BLaER1 treated with 17β-estradiol and CSF1 and Interleukin-3, amounts not matched to agents 10 nM and 100 nM (cell line): ENCODE measurements around the gene HLA-DPB1.
"Not testable (repeated sequence)": the region's sequence is repeated elsewhere in the genome, so short reads cannot be mapped to it uniquely, and the experiment has no call there.

Experiments used
- H3K27ac ChIP-seq, 11 experiments: shearing (Covaris generic); formaldehyde crosslinking; 2 replicates each; pipeline ENCODE4 v1.8.1; 2022
- H3K27me3 ChIP-seq, 11 experiments: shearing (Covaris generic); formaldehyde crosslinking; 2 replicates each; pipeline ENCODE4 v1.8.1; 2022
- H3K36me3 ChIP-seq, 11 experiments: shearing (Covaris generic); formaldehyde crosslinking; 2 replicates each; pipeline ENCODE4 v1.8.1; 2022
- H3K4me1 ChIP-seq, 10 experiments: shearing (Covaris generic); formaldehyde crosslinking; 2 replicates each; pipeline ENCODE4 v1.8.1; 2022
- H3K4me2 ChIP-seq, 11 experiments: shearing (Covaris generic); formaldehyde crosslinking; 2 replicates each; pipeline ENCODE4 v1.8.1; 2022
- H3K4me3 ChIP-seq, 10 experiments: shearing (Covaris generic); formaldehyde crosslinking; 2 replicates each; pipeline ENCODE4 v1.8.1; 2022
- H3K9ac ChIP-seq, 11 experiments: shearing (Covaris generic); formaldehyde crosslinking; 2 replicates each; pipeline ENCODE4 v1.8.1; 2022
- H3K9me3 ChIP-seq, 11 experiments: shearing (Covaris generic); formaldehyde crosslinking; replicated peaks in 1 of 11; 2 replicates each; pipeline ENCODE4 v1.8.1; 2022
- H4K20me1 ChIP-seq, 11 experiments: shearing (Covaris generic); formaldehyde crosslinking; 2 replicates each; pipeline ENCODE4 v1.8.1; 2022
- Cebpa-rat ChIP-seq, 11 experiments: shearing (Covaris generic); IDR thresholded peaks; 2 replicates each; pipeline ENCODE4 v1.8.1; 2022

HLA-DPB1 gene

DNA sequence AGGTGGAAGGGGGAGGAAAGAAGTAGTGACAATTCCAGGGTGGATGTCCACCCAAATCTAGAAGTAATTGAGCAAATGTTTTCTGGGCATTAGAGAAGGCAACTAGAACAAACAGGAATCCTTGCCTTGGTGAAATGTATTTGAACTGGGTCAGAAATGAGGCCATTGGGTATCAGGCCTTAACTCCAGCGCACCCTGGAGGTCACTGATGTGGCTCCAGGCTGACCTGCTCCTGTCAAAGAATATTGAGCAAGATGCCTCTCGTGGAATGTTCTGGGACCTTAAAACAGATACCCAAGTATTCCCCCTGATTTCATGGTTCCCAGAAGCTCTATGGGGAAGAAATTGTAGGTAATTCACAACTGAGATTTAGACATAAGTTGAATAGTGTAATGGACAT lies 6.9 kb downstream of the HLA-DPB1 start:
- no peak for TF ChIP-seq Cebpa-rat (IDR thresholded peaks at IDR 0.05)
- H3K27me3 ChIP-seq = no peaks in the 10 kb centered on the region
- peaks cover 46 to 69% (median 58%) of the 10 kb centered on the region in 10 experiments for H3K4me1 ChIP-seq
- H3K27ac ChIP-seq = no peak overlapping the region
- H3K4me2 ChIP-seq = peak overlapping the region; percentile 73 to 95 (median 94); a peak in 10 of 22 replicates
- no peak overlapping the region for H3K4me3 ChIP-seq
- H3K9me3 ChIP-seq = no peaks in the 10 kb centered on the region
- peaks cover 0 to 32% (median 0%) of the 10 kb centered on the region in 11 experiments; a peak in 7 of 22 replicates for H4K20me1 ChIP-seq
- H3K9ac ChIP-seq = no peak overlapping the region
- peaks cover 43 to 57% (median 47%) of the 10 kb centered on the region in 11 experiments for H3K36me3 ChIP-seq

DNA sequence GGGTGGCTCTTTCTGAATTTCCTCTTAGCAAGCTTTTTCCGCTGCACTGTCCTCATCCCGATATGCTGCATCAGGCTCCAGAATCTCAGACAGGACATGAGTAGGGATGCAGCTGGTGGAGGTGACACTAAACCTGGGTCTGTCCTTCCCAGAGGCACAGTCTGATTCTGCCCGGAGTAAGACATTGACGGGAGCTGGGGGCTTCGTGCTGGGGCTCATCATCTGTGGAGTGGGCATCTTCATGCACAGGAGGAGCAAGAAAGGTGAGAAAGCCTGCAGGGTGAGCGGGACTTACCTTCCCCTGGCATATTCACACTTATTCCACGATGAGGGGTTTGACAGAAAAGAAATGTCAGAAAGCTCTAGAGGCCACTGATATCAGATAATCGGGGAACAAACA lies 9.8 kb downstream of the HLA-DPB1 start:
- no peak for TF ChIP-seq Cebpa-rat (IDR thresholded peaks at IDR 0.05)
- Histone ChIP-seq H3K27ac (no peak overlapping the region), H3K9ac (no peak overlapping the region), H3K27me3 (no peaks in the 10 kb centered on the region), H3K36me3 (peaks cover 48 to 65% (median 56%) of the 10 kb centered on the region in 11 experiments), H3K4me1 (peaks cover 18 to 54% (median 40%) of the 10 kb centered on the region in 10 experiments), H3K4me3 (no peak overlapping the region), H4K20me1 (peaks cover 0 to 19% (median 0%) of the 10 kb centered on the region in 11 experiments; a peak in 6 of 22 replicates), H3K9me3 (no peaks in the 10 kb centered on the region), H3K4me2 (no peak overlapping the region)

DNA sequence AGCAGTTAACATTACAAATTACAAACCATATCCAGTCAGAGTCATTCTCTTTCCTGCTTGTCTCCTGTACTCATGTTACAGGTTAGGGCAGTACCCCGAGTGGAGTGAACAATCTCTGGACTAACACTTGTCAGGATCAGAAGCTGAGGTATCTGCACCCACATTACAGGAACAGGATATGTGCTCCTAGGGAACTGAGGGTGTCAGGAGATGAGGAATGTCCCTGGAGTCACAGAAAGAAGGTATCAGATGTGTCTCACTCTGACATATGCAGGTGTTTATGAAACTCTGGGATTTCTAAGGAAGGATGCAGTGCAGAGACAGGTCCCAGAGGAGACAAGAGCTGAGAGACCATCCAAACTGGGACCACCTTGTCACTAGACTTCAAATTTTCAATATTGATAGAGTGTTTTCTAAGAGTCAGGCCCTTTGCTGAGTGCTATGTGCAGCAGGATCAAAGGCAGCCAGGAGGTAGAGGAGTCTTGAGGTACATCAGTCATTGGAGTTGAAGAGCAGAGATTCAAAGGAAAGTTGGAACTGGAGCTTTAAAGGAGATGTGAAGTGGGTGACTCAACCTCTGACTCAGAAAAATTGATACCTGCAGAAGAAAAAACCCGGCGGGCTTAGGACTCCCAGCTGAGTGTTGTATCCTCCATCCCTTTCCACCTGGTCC lies 12.6 kb downstream of the HLA-DPB1 start:
- H3K27me3 ChIP-seq = no peaks in the 10 kb centered on the region

DNA sequence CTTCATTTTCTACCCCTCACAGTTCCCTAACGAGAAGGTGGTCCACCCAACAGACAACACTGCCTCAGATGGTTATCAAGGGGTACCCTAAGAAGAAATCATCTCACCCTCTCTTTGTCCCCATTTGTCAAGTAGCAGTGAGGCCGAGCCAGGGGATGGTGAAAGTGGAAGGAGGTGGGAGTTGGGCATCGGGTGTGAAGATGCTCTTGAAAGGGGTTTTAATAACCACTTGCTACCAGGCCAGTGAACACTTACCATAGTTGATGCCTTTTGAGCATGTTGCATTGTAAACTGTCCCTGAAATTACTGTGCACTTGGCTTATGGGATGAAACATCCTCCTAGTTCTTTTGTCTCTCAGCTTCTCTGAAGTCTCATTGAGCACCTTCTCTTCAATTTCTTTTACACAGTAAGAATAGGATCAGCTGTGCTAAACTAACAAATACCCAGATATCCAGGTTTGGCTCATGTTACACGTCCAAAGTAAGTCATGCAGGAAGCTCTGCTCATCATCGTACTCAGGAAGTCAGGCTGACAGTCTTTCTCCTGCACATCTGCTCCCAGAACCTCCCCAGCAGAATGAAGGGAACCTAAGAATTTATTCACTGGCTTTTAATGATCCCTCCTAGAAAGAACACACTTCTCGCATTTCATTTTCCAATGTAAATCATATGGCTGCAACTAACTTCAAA lies 13.3 kb downstream of the HLA-DPB1 start:
- no peaks in the 10 kb centered on the region for H4K20me1 ChIP-seq
- H3K27ac ChIP-seq = no peak overlapping the region
- H3K9ac ChIP-seq = no peak overlapping the region
- H3K36me3 ChIP-seq = peaks cover 36 to 51% (median 43%) of the 10 kb centered on the region in 11 experiments
- peaks cover 0 to 22% (median 17%) of the 10 kb centered on the region in 10 experiments; a peak in 14 of 20 replicates for H3K4me1 ChIP-seq
- no peak for TF ChIP-seq Cebpa-rat (IDR thresholded peaks at IDR 0.05)
- no peaks in the 10 kb centered on the region for H3K9me3 ChIP-seq
- H3K4me2 ChIP-seq = peak overlapping the region in 3 of 11 experiments; percentile 18 to 42 (median 22); a peak in 5 of 22 replicates
- no peak overlapping the region for H3K4me3 ChIP-seq
- no peaks in the 10 kb centered on the region for H3K27me3 ChIP-seq

More for the DNA sequence above, 12.6 kb downstream of the HLA-DPB1 start:
- Histone ChIP-seq H4K20me1 (peaks cover 0 to 2% (median 0%) of the 10 kb centered on the region in 11 experiments; a peak in 3 of 22 replicates), H3K9ac (no peak overlapping the region), H3K27ac (no peak overlapping the region), H3K9me3 (no peaks in the 10 kb centered on the region), H3K4me1 (peaks cover 0 to 28% (median 20%) of the 10 kb centered on the region in 10 experiments; a peak in 14 of 20 replicates), H3K36me3 (peaks cover 43 to 57% (median 50%) of the 10 kb centered on the region in 11 experiments), H3K4me3 (no peak overlapping the region), H3K4me2 (peak overlapping the region in 2 of 11 experiments; percentile 18 to 42; a peak in 2 of 22 replicates)
- no peak for TF ChIP-seq Cebpa-rat (IDR thresholded peaks at IDR 0.05)

DNA sequence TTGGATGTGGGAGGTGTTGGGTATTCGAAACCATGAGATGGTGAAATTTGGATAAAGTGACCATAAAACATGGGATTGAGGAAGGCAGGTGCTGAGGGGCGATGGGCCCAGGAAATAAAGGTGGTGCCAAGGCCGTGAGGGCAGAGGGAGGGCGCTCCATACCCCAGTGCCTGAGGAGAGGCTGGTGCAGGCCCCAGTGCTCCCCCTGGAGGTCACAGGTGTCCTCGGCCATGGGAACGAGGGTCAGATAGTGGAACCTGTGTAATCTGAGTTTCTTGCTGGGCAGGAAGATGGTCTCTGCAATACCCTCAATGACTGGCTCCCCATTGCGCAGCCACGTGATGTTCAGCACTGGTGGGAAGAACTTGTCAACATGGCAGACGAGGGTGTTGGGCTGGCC lies 16.2 kb downstream of the HLA-DPB1 start:
- Histone ChIP-seq H3K27me3 (no peaks in the 10 kb centered on the region), H3K4me2 (no peak overlapping the region), H3K4me1 (peaks cover 0 to 15% (median 10%) of the 10 kb centered on the region in 10 experiments; a peak in 13 of 20 replicates), H3K36me3 (peaks cover 8 to 22% (median 14%) of the 10 kb centered on the region in 11 experiments), H3K9ac (no peak overlapping the region), H3K27ac (no peak overlapping the region), H3K4me3 (no peak overlapping the region), H4K20me1 (no peaks in the 10 kb centered on the region), H3K9me3 (peaks cover 3 to 13% (median 8%) of the 10 kb centered on the region in 11 experiments; a peak in 21 of 22 replicates)
- no peak for TF ChIP-seq Cebpa-rat (IDR thresholded peaks at IDR 0.05)

DNA sequence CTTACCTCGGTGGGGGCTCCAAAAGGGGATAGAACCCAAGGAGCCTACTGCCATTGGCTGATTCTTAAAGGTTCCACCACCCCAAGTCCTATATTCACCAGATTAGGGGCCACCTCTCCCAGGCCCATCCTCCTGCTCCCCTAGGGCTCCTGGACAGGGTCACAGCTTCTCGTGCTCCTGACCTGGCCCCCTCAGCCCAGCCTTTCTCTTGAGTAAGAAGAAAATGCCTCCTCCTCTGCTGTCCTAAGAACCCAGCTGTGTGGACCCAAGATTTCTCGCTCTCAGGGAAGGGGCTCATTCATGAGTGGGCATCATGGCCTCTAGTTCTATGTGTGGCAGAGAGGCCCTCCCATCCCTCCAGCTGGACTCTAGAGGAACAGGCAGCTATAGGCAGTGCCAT lies 16.6 kb downstream of the HLA-DPB1 start:
- Histone ChIP-seq H4K20me1 (no peaks in the 10 kb centered on the region), H3K4me3 (no peak overlapping the region), H3K27me3 (no peaks in the 10 kb centered on the region), H3K4me2 (no peak overlapping the region), H3K4me1 (peaks cover 0 to 15% (median 10%) of the 10 kb centered on the region in 10 experiments; a peak in 13 of 20 replicates), H3K36me3 (peaks cover 3 to 18% (median 10%) of the 10 kb centered on the region in 11 experiments), H3K9me3 (peaks cover 7 to 17% (median 12%) of the 10 kb centered on the region in 11 experiments), H3K9ac (no peak overlapping the region), H3K27ac (no peak overlapping the region)
- TF ChIP-seq Cebpa-rat (IDR thresholded peaks at IDR 0.05) = no peak

DNA sequence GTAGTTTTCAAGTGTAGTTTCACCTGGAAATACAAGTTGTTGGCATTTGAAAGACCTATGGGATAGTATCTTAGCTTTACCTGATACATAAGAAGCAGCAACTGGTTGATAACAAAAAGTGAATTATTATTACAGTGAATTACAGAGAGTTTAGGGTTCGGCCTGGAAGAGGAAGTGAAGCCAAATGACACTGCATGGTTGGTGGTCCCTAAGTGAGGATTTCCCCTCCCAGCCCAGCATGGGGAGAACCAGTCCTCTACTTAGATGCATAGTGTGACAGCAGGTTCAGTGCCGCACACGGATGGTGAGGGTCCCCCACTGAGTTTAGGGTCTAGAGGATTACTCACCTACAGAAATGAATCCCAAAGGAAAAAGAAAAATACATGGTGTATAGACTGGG lies 18.1 kb downstream of the HLA-DPB1 start:
- H3K9ac ChIP-seq = no peak overlapping the region
- H3K27me3 ChIP-seq = no peaks in the 10 kb centered on the region
- no peak overlapping the region for H3K4me2 ChIP-seq
- TF ChIP-seq Cebpa-rat (IDR thresholded peaks at IDR 0.05) = no peak
- H3K4me3 ChIP-seq = no peak overlapping the region
- H3K27ac ChIP-seq = no peak overlapping the region
- H3K4me1 ChIP-seq = peaks cover 0 to 9% (median 8%) of the 10 kb centered on the region in 10 experiments; a peak in 13 of 20 replicates
- peaks cover 0 to 3% (median 0%) of the 10 kb centered on the region in 11 experiments; a peak in 3 of 22 replicates for H3K36me3 ChIP-seq
- no peaks in the 10 kb centered on the region for H4K20me1 ChIP-seq
- H3K9me3 ChIP-seq = peaks cover 22 to 32% (median 27%) of the 10 kb centered on the region in 11 experiments

DNA sequence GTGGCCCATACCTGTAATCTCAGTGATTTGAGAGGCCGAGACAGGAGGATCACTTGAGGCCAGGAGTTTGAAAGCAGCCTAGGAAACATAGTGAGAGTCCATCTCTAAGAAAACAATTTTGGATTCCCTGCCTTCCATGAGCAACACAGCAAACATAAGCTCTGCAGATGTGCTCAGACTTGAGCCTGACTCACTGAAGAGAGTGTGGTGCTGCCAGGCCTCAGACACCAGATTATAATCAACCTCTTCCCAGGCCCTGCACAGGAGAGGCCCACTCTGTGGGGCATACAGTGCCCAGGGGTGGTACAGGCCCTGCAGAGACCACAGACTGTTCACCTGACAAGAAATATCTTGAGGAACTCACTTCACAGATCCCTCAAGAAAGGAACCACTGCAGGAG lies 19.9 kb downstream of the HLA-DPB1 start:
- Histone ChIP-seq H3K9ac (no peak overlapping the region), H3K9me3 (peaks cover 40 to 50% (median 45%) of the 10 kb centered on the region in 11 experiments), H3K4me2 (no peak overlapping the region), H3K27ac (no peak overlapping the region), H3K4me1 (no peaks in the 10 kb centered on the region), H4K20me1 (no peaks in the 10 kb centered on the region), H3K27me3 (no peaks in the 10 kb centered on the region), H3K36me3 (0 out of 22 replicates have a peak, but pooled peaks cover 0 to under 1% (median 0%) of the 10 kb centered on the region in 11 experiments), H3K4me3 (no peak overlapping the region)
- TF ChIP-seq Cebpa-rat (IDR thresholded peaks at IDR 0.05) = no peak

DNA sequence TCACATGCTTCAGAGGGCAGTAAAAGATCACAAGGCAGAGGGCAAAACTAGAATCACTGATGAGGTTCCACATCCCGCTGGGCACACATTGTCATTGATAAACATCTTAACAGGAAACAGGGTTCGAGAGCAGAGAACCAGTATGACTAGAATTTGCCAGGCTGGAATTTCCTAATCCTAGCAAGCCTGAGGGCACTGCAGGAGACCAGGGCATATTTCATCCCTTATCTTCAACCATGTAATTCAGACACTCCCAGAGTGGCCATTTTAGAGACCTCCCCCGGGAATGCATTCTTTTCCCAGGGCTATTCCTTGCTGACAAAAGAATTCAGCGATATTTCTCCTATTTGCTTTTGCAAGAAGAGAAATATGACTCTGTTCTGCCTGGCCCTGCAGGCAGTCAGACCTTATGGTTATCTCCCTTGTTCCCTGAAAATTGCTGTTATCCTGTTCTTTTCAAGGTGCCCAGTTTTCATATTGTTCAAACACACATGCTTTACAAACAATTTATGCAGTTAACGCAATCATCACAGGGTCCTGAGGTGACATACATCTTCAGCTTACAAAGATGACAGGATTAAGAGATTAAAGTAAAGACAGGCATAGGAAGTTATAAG lies 25.4 kb downstream of the HLA-DPB1 start:
- not testable (repeated sequence) for H3K4me2 ChIP-seq, H3K4me1 ChIP-seq, H3K27ac ChIP-seq, H3K27me3 ChIP-seq, H3K9ac ChIP-seq, H4K20me1 ChIP-seq, H3K4me3 ChIP-seq, H3K36me3 ChIP-seq
- peaks cover 63 to 95% (median 83%) of the 10 kb centered on the region in 11 experiments for H3K9me3 ChIP-seq
